AG08396 (cell line): ENCODE measurements around the gene ADSL.
A peak's percentile ranks its signal among the peaks of the same experiment; 100 is the strongest.
"Not testable (repeated sequence)": the region's sequence is repeated elsewhere in the genome, so short reads cannot be mapped to it uniquely, and the experiment has no call there.

Source experiments
- DNase-seq: peaks from one replicate; pipeline ENCODE4 v3.0.0; 2012; ENCODE audit warnings: low spot score, mixed read lengths

ADSL gene

GRCh38 chr22:40374567-40374966 is 28.3 kb downstream of the ADSL start:
- no peak for DNase-seq

GRCh38 chr22:40376149-40376548 is 29.8 kb downstream of the ADSL start:
- DNase-seq, result no peak

GRCh38 chr22:40377931-40378330 is 31.6 kb downstream of the ADSL start:
- DNase-seq, result no peak

GRCh38 chr22:40378448-40378847 is 32.1 kb downstream of the ADSL start:
- DNase-seq, result not testable (repeated sequence)

- DNase-seq, result no peak
Measured at GRCh38 chr22:40381461-40381860, 35.2 kb downstream of the ADSL start.

GRCh38 chr22:40383905-40384304 is 37.6 kb downstream of the ADSL start:
- DNase-seq, result no peak

GRCh38 chr22:40385036-40385782 is 38.9 kb downstream of the ADSL start:
- no peak for DNase-seq

GRCh38 chr22:40387746-40388145 is 41.4 kb downstream of the ADSL start:
- DNase-seq, result no peak

GRCh38 chr22:40388231-40388630 is 41.9 kb downstream of the ADSL start:
- DNase-seq, result no peak

- peak; percentile 11 for DNase-seq
Measured at GRCh38 chr22:40391417-40391816, 45.1 kb downstream of the ADSL start.

- DNase-seq, result no peak
Measured at GRCh38 chr22:40392618-40393017, 46.3 kb downstream of the ADSL start.

- no peak for DNase-seq
Measured at GRCh38 chr22:40394607-40395006, 48.3 kb downstream of the ADSL start.

GRCh38 chr22:40395607-40396006 is 49.3 kb downstream of the ADSL start:
- DNase-seq, result no peak

GRCh38 chr22:40396882-40397281 is 50.6 kb downstream of the ADSL start:
- DNase-seq, result no peak

GRCh38 chr22:40397396-40397795 is 51.1 kb downstream of the ADSL start:
- DNase-seq, result no peak

GRCh38 chr22:40399621-40400020 is 53.3 kb downstream of the ADSL start:
- no peak for DNase-seq

GRCh38 chr22:40400159-40400558 is 53.9 kb downstream of the ADSL start:
- no peak for DNase-seq

GRCh38 chr22:40401532-40401931 is 55.2 kb downstream of the ADSL start:
- no peak for DNase-seq

GRCh38 chr22:40401981-40402406 is 55.7 kb downstream of the ADSL start:
- no peak for DNase-seq

- no peak for DNase-seq
Measured at GRCh38 chr22:40403141-40403540, 56.8 kb downstream of the ADSL start.

GRCh38 chr22:40403651-40404050 is 57.4 kb downstream of the ADSL start:
- no peak for DNase-seq

GRCh38 chr22:40404251-40405177 is 58.2 kb downstream of the ADSL start:
- no peak for DNase-seq
